Activated effector memory CD4-positive, alpha-beta T cell treated with anti-CD3 and anti-CD28 coated beads, Interleukin-2, amount 50 U/mL, for 16 hours (primary cell): ENCODE results near the gene ALPK3.

Experiments used
- DNase-seq: peaks from one replicate; pipeline ENCODE4 v3.0.0-alpha.2; 2020

The ALPK3 gene

GRCh38 chr15:84847382-84847781, 30.2 kb downstream of the ALPK3 start:
- DNase-seq, result no peak

GRCh38 chr15:84852212-84852611, 35.1 kb downstream of the ALPK3 start:
- no peak for DNase-seq

- no peak for DNase-seq
Observed at GRCh38 chr15:84855136-84855535, 38.0 kb downstream of the ALPK3 start.

GRCh38 chr15:84855765-84856164, 38.6 kb downstream of the ALPK3 start:
- DNase-seq, result no peak

GRCh38 chr15:84856731-84857417, 39.7 kb downstream of the ALPK3 start:
- no peak for DNase-seq

- no peak for DNase-seq
Observed at GRCh38 chr15:84857418-84858004, 40.4 kb downstream of the ALPK3 start.

GRCh38 chr15:84858231-84858630, 41.1 kb downstream of the ALPK3 start:
- DNase-seq, result no peak

- DNase-seq, result no peak
Observed at GRCh38 chr15:84859144-84859543, 42.0 kb downstream of the ALPK3 start.

- DNase-seq, result no peak
Observed at GRCh38 chr15:84859651-84860050, 42.5 kb downstream of the ALPK3 start.

GRCh38 chr15:84861781-84862180, 44.6 kb downstream of the ALPK3 start:
- DNase-seq, result no peak

GRCh38 chr15:84862214-84862975, 45.2 kb downstream of the ALPK3 start:
- no peak for DNase-seq

- DNase-seq, result no peak
Observed at GRCh38 chr15:84863565-84864443, 46.6 kb downstream of the ALPK3 start.

- no peak for DNase-seq
Observed at GRCh38 chr15:84864444-84864795, 47.3 kb downstream of the ALPK3 start.

GRCh38 chr15:84865074-84865569, 48.0 kb downstream of the ALPK3 start:
- DNase-seq, result no peak

GRCh38 chr15:84868037-84868880, 51.1 kb downstream of the ALPK3 start:
- DNase-seq, result no peak

GRCh38 chr15:84869510-84869909, 52.4 kb downstream of the ALPK3 start:
- no peak for DNase-seq

- DNase-seq, result no peak
Observed at GRCh38 chr15:84871428-84871985, 54.4 kb downstream of the ALPK3 start.

GRCh38 chr15:84872009-84872910, 55.1 kb downstream of the ALPK3 start:
- no peak for DNase-seq

- DNase-seq, result no peak
Observed at GRCh38 chr15:84873997-84874396, 56.8 kb downstream of the ALPK3 start.

- no peak for DNase-seq
Observed at GRCh38 chr15:84874981-84875699, 58.0 kb downstream of the ALPK3 start.
